Spleen (tissue), 11 donors: Measurements from ENCODE around the gene CTSL. TPM values are rescaled to one million over a fixed set of nuclear protein-coding genes. Genes with fewer than 3 reads are reported as not detected.

Experiments
- DNase-seq: peaks from one replicate; pipeline ENCODE4 v3.0.0-alpha.2; 2020
- H3K27ac ChIP-seq, 8 donors: fragments of 200-600 bp; sonication (generic) in 7 of 8; 1 replicate in 4 of 8; 2 replicates in 4 of 8; pipeline versions ENCODE4 v1.5.0 to v1.8.0; 2016 to 2021; ENCODE audit warnings: inconsistent platforms in 4 of 8, mild to moderate bottlenecking in 4 of 8, moderate library complexity in 1 of 8
- H3K27me3 ChIP-seq, 7 donors: fragments of 200-600 bp; sonication (generic) in 6 of 7; replicated peaks in 1 of 7; 1 replicate in 4 of 7; 2 replicates in 3 of 7; pipeline versions ENCODE4 v1.5.0 to v1.8.0; 2016 to 2021; ENCODE audit warnings: inconsistent platforms in 3 of 7, mild to moderate bottlenecking in 1 of 7
- H3K36me3 ChIP-seq, 6 donors: fragments of 200-600 bp; sonication (generic) in 5 of 6; 1 replicate in 4 of 6; 2 replicates in 2 of 6; pipeline versions ENCODE4 v1.5.0 to v1.8.0; 2016 to 2021; ENCODE audit warnings: inconsistent platforms in 2 of 6
- H3K4me1 ChIP-seq, 6 donors: fragments of 200-600 bp; sonication (generic) in 5 of 6; 1 replicate in 3 of 6; 2 replicates in 3 of 6; pipeline versions ENCODE4 v1.5.0 to v1.8.0; 2016 to 2021; ENCODE audit warnings: inconsistent platforms in 3 of 6
- H3K4me3 ChIP-seq, 8 donors: fragments of 200-600 bp; sonication (generic) in 7 of 8; 1 replicate in 4 of 8; 2 replicates in 4 of 8; pipeline versions ENCODE4 v1.5.0 to v1.8.0; 2016 to 2021; ENCODE audit warnings: inconsistent platforms in 4 of 8, mild to moderate bottlenecking in 4 of 8, moderate library complexity in 2 of 8
- H3K9me3 ChIP-seq, 8 donors: fragments of 200-600 bp; sonication (generic) in 7 of 8; 1 replicate in 4 of 8; 2 replicates in 4 of 8; pipeline versions ENCODE4 v1.5.0 to v1.8.0; 2016 to 2021; ENCODE audit warnings: inconsistent platforms in 4 of 8
- CTCF ChIP-seq, 11 experiments: fragments of 200-600 bp in 7 of 11; fragments of 450-650 bp in 4 of 11; sonication (generic) in 4 of 11; IDR thresholded peaks in 8 of 11; conservative IDR thresholded peaks in 3 of 11; 1 replicate in 7 of 11; 2 replicates in 4 of 11; pipeline versions ENCODE4 v1.4.0 to v1.8.0; 2016 to 2021; ENCODE audit warnings: antibody characterized with exemption in 11 of 11, inconsistent platforms in 4 of 11, mild to moderate bottlenecking in 1 of 11
- POLR2A ChIP-seq, 3 donors: fragments of 450-650 bp; IDR thresholded peaks; one replicate each; pipeline ENCODE4 v1.5.1; 2017; ENCODE audit warnings: antibody characterized with exemption in 3 of 3, mild to moderate bottlenecking in 1 of 3
- POLR2AphosphoS5 ChIP-seq, 3 donors: sonication (generic); formaldehyde crosslinking; IDR thresholded peaks; one replicate each; pipeline ENCODE4 v1.5.1; 2017; ENCODE audit warnings: antibody characterized with exemption in 3 of 3
- WGBS, 5 donors: extraction: QIAGEN DNeasy Blood & Tissue Kit in 3 of 5; methylation state at CpG; one replicate each; pipeline versions ENCODE4 v1.1.5 to v1.1.7; 2013 to 2018; 5-methylcytosine and 5-hydroxymethylcytosine counted together
- intact Hi-C: fragments of 100-400 bp; cut with DNase I; formaldehyde crosslinking; loops from one replicate; pipeline ENCODE4 v1.15.0; 2023; ENCODE audit warnings: low total_unique reads
- polyA plus RNA-seq, 3 donors: library from polyadenylated mRNA; stranded (reverse); fragments of 200-250 nt; gene quantifications; one replicate each; pipeline ENCODE4 v1.2.1, GENCODE V29; 2013
- total RNA-seq, 7 donors: library from RNA; depleted of rRNA in 3 of 7; stranded (reverse); fragments of >200 nt in 3 of 7; fragmentation: NEBNext Ultra II Directional in 4 of 7; extraction: Animal tissue kit (Norgen Biotek cat#: 25700) in 4 of 7; gene quantifications; one replicate each; pipeline versions ENCODE4 v1.1.0 to v1.2.1, GENCODE V29; 2016 to 2021
- donor health status: healthy with polysubstance abuse.
- donor health status: DM: no; HTN: no; CAD: no; lungs with moderate emphysema.
- donor health status: DM: no; HTN: no; CAD: no.
- donor health status: Bipolar disorder and iron deficiency.
- donor health status: healthy.
- donor health status: DM: no; HTN: no; CAD: no.
- donor health status: DM: yes; HTN: yes; CAD: no.

Gene CTSL
- total and polyA plus RNA-seq, 10 donors: 37.8 to 384 (median 163) TPM

DNA sequence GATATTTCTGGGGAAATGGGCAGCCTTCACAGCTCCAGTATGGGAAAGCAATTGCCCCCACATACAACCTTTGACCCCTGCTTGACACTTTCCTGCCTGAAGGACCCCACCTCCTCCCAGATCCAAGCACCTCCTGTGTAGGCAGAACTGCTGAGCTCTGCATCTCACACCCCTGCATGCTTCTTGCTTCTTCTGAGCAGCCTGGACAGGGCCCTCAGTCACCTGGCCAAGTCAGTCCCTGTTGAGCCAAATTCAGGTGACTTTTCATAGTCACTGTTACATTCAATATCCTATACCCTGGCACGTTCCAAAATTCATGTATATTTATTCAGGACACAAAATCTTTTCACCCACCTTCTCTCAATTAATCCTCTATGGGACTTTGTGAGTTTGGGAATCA lies 30.4 kb upstream of the CTSL start:
- intact Hi-C loops: no loop called here
- 69 to 94% (median 86%) methylated on average over 1 of the region's 1 CpG for WGBS, 5 donors

DNA sequence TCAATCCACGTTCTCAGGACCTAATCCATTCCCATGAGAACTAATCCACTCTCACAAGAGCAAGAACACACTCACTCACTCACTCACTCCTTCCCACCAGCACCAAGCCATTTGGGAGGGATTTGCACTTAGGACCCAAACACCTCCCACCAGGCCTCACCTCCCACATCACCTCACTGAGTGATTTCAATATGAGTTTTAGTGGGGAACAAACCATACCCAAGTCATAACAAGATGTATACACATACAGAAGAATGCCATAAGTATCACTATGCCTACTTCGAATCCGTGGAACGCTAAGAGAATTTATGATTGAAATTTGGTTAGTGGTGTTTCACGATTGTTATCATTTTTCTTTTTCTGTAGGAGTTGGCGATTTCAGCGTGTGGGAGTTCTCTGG lies 29.3 kb upstream of the CTSL start:
- DNase-seq: no peak
- intact Hi-C loops: no loop called here
- WGBS, 5 donors: 69 to 88% (median 82%) methylated on average over 7 of the region's 7 CpGs
- Histone ChIP-seq H3K36me3 (peaks cover 0 to 50% (median 0%) of the 10 kb centered on the region in 6 donors), H3K27ac (no peak overlapping the region), H3K9me3 (peaks cover 0 to 17% (median 5%) of the 10 kb centered on the region in 8 donors), H3K4me1 (no peaks in the 10 kb centered on the region), H3K4me3 (no peak overlapping the region), H3K27me3 (no peaks in the 10 kb centered on the region)
- TF ChIP-seq CTCF (IDR thresholded peaks at IDR 0.05 in 8 of 11, conservative IDR thresholded peaks at IDR 0.05 in 3 of 11) (no peak), POLR2A (IDR thresholded peaks at IDR 0.05) (no peak), POLR2AphosphoS5 (IDR thresholded peaks at IDR 0.05) (no peak)

More for the DNA sequence above, 30.4 kb upstream of the CTSL start:
- Histone ChIP-seq H3K27me3 (no peaks in the 10 kb centered on the region), H3K27ac (no peak overlapping the region), H3K9me3 (peaks cover 0 to 17% (median 5%) of the 10 kb centered on the region in 8 donors), H3K4me3 (no peak overlapping the region), H3K36me3 (peaks cover 0 to 49% (median 0%) of the 10 kb centered on the region in 6 donors), H3K4me1 (no peaks in the 10 kb centered on the region)
- TF ChIP-seq POLR2AphosphoS5 (IDR thresholded peaks at IDR 0.05) (no peak), CTCF (IDR thresholded peaks at IDR 0.05 in 8 of 11, conservative IDR thresholded peaks at IDR 0.05 in 3 of 11) (no peak), POLR2A (IDR thresholded peaks at IDR 0.05) (no peak)
- no peak for DNase-seq

DNA sequence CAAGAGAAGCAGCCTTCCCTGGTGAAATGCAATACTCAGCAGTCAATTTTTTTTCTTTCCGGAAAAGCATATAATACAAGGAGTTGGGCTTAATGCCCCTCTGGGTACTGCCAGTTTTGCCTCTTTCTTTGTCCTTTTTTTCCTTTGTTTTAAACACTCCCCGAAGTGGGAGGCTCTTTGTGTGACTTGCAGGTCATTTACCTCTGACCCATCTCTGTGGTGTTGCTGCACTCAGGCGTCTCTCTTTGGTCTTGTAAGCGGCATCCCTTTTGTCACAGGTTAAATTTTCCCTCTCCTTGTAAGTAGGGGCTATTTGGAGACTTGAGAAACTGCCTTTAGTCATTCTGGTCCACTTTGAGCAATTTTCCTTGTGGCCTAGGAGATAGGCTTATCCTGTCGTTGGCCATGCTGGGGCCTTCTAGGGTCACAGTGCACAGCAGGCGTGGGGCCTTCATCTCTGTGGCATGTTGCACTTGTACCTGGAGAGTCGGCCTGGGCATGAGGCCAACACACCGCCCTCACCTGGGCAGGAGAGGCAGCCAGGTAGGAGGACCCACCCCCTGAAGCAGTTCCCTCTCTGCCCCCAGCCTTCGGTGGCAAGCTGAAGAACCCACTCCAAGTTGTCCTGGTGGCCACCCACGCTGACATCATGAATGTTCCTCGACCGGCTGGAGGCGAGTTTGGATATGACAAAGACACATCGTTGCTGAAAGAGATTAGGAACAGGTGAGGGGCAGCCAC lies 27.7 kb upstream of the CTSL start:
- Histone ChIP-seq H3K27me3 (no peaks in the 10 kb centered on the region), H3K27ac (no peak overlapping the region), H3K9me3 (peaks cover 0 to 7% (median 3%) of the 10 kb centered on the region in 8 donors), H3K4me3 (no peak overlapping the region), H3K4me1 (no peaks in the 10 kb centered on the region), H3K36me3 (peaks cover 0 to 66% (median 0%) of the 10 kb centered on the region in 6 donors)
- no peak for DNase-seq
- intact Hi-C loops: no loop called here
- TF ChIP-seq POLR2AphosphoS5 (IDR thresholded peaks at IDR 0.05) (no peak), POLR2A (IDR thresholded peaks at IDR 0.05) (no peak), CTCF (IDR thresholded peaks at IDR 0.05 in 8 of 11, conservative IDR thresholded peaks at IDR 0.05 in 3 of 11) (no peak)
- WGBS, 5 donors: 91 to 94% (median 92%) methylated on average over 14 of the region's 14 CpGs

GRCh38 chr9:87699835-87700234 lies 26.1 kb upstream of the CTSL start:
- H3K27me3 ChIP-seq: no peaks in the 10 kb centered on the region
- 87 to 98% (median 89%) methylated on average over 4 of the region's 4 CpGs for WGBS, 5 donors
- no peak for DNase-seq
- H3K36me3 ChIP-seq: peaks cover 0 to 67% (median 0%) of the 10 kb centered on the region in 6 donors
- H3K4me3 ChIP-seq: no peak overlapping the region
- no peak overlapping the region for H3K27ac ChIP-seq
- no peaks in the 10 kb centered on the region for H3K4me1 ChIP-seq
- TF ChIP-seq CTCF (IDR thresholded peaks at IDR 0.05 in 8 of 11, conservative IDR thresholded peaks at IDR 0.05 in 3 of 11) (no peak), POLR2AphosphoS5 (IDR thresholded peaks at IDR 0.05) (no peak), POLR2A (IDR thresholded peaks at IDR 0.05) (no peak)
- H3K9me3 ChIP-seq: no peaks in the 10 kb centered on the region
- intact Hi-C loops: no loop called here
